Pons (tissue), 1 donor: ENCODE measurements around the gene SHMT1.
"Not testable (repeated sequence)": the region's sequence is repeated elsewhere in the genome, so short reads cannot be mapped to it uniquely, and the experiment has no call there.

Source experiments
- DNase-seq: peaks from one replicate; pipeline ENCODE4 v3.0.0-alpha.2; 2016; ENCODE audit warnings: low spot score

The SHMT1 gene

DNA sequence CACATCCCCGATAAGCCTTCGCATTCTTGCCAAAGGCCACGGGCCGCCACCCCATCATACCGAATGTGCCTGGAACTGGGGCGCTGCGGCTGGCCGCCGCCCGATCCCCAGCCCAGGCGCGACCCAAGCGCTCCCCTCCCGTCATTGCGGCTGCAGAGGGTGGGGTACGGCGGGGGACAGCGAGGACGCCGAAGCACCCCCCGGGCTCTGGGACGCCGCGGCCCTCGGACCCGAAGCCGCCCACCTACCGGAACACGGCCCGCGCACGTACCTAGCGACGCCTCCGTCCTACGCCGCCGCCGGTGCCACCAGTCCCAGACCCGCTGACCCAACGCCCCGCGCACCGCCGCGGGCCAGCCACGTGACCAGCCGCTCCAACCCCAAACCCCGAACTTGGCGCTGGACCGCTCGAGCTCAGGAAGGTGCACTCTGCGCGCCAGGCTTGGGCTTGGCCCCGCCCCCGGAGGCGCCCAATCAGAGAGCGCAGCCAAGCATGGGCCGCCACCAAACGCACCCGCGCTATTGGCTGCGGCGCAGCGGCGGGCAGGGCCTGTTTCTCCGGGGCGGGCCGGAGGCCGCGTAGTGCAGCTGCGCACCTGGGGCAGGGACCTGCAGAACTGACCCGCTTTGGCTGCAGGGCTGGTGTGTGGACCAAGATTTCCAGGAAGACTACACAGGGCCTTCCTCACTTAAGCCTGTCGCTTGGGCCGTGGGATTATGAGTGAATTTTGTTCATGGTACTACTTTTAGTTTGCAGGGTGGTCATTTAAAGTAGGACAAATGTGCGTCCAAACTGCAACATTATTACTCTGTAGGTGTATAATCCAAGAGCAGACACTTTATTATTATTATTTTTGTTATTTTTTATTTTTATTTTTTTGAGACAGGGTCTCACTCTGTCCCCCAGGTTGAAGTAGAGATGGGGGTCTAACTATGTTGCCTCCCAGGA, at the start of gene SHMT1:
Gene SHMT1 (minus strand): TSS at position 450 of the 949 bp plus-strand sequence. CDS start 7,569 bp downstream, outside the sequence.
- DNase-seq = peak; percentile 92

DNA sequence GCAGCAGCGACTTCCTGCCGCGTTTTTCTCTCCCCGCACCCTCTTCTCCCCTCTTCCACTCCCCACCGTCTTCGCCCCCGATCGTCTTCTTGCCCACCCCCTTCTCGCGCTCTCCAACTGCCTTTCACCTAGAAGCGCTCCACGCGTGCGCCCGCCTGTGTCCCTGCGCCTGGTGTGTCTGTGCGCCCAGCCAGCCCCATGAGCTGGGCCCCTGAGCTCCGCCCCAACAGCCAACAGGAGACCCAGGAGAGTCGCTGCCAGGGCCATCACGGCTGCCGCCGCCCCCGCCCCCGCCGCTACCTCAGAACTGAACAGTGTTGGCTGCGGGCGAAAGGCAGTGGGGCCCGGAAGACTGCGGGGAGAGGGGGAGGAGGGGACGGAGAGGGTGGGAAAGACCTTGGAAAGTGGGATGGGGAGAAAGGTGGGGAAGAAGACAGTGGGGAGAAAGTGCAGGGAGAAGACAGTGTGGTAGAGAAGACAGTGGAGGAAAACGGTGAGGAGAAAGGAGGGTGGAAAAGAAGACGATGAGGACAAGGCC, 48.7 kb upstream of the SHMT1 start:
- DNase-seq = not testable (repeated sequence)

DNA sequence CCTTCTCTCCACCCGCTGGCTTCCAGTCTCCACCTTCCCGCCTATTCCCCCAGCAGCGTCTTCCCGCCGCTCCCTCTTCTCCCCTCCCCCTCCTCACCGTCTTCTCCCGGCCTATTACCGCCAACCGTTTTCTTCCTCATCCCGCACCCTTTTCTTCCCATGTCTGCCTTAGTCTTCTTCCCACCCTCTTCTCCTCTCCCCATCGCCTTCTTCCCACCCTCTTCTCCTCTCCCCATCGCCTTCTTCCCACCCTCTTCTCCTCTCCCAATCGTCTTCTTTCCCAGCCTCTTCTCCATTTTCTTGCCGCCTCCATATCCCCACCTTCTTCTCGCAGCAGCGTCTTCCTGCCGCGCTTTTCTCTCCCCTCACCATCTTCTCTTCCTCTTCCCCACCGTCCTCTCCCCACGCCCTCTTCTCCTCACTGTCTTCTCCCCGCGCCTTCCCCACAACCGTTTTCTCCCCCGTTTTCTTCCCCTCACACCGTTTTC, 48.1 kb upstream of the SHMT1 start:
- DNase-seq = peak; percentile 1

DNA sequence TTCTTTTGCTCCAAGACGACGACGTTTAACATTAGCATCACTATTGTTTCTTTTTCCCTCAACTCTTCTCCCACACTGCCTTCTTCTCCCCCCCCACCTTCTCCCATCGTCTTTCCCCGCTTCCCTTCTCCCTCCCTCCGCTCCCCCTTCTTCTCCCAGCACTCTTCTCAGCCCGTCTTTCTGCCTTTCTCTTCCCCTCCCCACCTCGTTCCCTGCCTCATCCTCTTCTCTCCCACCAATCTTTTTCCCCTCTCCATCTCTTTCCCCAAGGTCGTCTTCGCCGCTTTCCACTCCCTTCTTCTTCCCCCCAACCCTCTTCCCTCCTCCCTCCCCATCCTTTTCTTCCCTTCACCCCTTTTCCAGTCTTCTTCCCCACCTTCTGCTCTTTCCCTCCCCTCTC, 47.4 kb upstream of the SHMT1 start:
- DNase-seq = not testable (repeated sequence)

DNA sequence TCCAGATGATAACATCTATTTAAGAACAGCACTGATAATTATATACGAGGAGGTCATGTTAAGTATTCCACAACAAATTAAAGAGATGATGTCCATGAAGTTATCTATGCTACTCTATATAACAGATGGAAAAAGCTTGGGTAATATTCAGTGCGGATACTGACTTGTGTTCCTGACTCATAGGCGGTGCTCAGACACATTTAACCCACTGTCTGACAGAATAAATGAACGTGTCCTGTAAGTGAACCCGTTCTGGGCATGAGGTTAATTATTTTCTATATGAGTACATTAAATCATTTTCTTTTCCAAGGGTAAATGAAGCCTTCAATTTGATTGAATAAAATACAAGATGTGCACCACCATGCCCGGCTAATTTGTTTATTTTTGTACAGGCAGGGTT, 46.0 kb upstream of the SHMT1 start:
- peak; percentile 3 for DNase-seq

DNA sequence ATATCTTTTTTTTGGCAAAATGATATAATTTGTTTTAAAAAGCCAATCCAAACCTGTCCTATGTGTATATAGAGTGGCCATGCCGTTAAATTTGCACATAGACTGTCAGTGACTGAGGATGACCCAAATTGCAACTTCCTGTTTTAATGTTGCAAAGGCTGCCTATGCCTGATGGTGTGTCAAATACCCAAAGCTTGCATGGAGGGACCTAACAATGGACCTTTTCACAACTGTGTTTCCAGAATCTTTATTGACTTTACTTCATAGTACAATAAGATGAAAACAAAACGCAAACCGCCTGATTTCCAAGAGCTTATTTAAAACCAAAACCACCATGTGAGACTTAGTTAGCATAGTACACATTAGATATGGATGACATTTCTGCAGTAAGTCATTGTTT, 45.6 kb upstream of the SHMT1 start:
- DNase-seq = peak; percentile 58

DNA sequence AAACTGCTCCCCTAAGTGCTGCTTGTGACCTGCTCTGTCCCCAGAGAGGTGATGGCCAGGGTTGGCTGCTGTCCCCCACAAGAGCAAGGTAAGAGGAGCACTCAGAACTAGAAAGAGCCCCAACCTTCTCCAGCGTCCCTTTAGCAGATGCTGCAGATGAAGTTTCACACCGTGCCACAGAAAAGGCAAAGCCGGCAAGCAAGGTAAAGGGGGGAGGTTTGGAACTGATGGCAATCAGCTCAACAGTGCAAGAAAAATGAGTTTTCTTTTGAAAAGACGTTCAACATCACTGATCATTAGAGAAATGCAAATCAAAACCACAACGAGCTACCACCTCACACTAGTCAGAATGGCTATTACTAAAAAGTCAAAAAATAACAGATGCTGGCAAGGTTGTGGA, 40.3 kb upstream of the SHMT1 start:
- not testable (repeated sequence) for DNase-seq

DNA sequence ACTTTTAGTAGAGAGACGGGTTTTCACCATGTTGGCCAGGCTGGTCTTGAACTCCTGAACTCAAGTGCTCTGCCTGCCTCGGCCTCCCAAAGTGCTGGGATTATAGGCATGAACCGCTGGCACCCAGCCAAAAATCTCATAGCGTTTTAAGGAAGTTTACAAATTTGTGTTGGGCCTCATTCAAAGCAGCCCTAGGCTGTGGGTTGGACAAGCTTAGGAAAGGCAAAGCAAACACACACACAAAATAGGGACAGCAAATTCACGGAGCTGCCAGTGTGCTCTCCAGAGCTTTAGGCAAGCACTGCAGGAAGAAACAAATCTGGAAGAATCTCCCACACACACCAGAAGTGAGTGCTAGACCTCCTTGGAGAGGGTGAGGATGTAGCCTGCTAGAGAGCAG, 39.8 kb upstream of the SHMT1 start:
- not testable (repeated sequence) for DNase-seq

DNA sequence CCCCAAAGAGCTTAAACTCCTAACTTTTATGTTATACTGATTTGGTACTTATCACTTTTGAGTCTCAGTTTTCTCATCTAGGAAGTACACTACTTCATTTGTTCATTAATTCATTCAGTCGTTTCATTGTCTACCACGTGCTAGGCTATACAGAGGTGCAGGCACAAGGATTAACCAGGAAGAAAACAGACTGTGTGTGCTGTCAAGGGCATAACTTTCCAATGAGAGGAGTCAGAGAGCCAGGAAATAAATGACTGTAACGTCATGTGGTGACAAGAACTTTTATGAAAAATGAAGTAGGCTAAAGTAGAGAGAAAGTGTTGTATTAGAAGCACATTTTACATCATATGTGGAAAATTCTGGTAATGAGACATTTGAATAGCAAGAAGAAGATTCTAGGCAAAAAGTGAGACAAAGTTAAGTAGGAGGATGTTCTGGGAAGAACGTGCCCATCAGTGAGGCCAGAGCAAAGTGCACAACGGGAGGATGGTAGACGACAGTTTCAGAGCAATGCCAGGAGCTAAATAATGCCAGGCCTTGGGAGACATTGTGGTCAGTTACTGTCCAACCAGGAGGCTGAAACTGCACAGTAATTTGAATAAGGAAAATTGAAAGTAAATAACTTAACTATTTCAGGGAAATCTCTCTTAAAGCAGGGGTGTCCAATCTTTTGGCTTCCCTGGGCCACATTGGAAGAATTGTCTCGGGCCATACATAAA, 38.7 kb upstream of the SHMT1 start:
- not testable (repeated sequence) for DNase-seq

DNA sequence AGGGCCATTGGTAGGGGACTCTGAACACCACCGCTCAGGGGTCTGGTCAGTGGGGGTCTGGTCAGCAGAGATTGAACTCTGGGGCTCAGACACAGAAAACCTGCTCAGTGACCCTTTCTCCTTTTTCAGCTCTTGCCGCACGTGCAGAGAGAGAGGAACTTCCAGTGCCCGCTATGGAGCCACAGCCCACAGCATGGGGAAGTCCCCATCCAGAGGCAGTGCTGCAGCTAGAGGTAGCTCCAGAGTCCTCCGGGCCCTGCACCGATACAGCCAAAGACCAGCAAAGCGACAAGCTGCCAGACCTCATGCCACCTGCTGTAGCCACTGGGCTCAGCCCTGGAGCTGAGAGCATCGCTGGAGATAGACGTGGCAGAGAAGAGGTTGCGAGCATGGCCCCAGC, 25.4 kb upstream of the SHMT1 start:
- DNase-seq = not testable (repeated sequence)

DNA sequence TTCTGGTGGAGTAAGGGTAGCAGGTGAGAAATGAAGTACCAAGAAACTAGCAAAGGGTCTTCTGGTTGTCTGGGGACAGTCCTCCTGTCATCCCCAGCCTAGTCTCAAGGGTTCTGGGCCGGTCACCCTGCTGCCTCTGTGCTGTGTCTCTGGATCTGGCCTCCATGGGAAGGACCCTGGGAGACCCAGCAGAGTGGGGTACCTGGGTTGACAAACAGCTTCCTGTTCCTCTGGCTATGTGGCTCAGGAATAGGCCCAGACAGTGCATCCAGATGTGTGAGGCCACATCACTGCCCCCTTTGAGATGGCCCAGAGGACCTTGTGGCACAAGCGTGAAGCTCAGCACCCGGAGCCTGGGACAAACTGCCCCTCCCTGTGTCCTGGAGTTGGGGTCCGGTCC, 24.9 kb upstream of the SHMT1 start:
- not testable (repeated sequence) for DNase-seq

DNA sequence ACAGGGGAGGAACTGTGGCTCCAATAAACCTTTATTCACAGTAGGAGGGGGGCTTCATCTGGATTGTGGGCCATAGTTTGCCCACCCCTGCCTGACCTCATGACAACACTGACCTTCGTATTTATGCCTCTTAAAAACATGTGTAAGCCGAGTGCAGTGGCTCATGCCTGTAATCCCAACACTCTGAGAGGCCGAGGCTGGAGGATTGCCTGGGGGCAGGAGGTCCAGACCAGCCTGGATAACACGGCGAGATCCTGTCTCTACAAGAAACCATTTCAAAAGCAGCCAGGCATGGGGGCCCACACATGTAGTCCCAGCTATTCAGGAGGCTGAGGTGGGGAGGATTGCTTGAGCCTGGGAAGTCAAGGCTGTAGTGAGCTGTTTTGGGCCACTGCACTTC, 24.2 kb upstream of the SHMT1 start:
- DNase-seq = not testable (repeated sequence)

DNA sequence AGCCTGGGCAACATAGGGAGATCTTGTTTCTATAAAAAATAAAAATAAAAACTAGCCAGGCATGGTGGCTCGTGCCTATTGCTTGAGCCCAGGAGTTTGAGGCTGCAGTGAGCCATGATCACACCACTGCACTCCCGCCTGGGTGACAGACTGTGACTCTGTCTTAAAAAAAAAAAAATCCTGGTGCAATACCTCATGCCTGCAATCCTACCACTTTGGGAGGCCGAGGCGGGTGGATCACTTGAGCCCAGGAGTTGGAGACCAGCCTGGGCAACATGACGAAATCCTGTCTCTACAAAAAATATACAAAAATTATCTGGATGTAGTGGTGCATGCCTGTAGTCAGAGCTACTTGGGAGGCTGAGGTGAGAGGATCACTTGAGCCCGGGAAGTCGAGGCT, 20.9 kb upstream of the SHMT1 start:
- not testable (repeated sequence) for DNase-seq

DNA sequence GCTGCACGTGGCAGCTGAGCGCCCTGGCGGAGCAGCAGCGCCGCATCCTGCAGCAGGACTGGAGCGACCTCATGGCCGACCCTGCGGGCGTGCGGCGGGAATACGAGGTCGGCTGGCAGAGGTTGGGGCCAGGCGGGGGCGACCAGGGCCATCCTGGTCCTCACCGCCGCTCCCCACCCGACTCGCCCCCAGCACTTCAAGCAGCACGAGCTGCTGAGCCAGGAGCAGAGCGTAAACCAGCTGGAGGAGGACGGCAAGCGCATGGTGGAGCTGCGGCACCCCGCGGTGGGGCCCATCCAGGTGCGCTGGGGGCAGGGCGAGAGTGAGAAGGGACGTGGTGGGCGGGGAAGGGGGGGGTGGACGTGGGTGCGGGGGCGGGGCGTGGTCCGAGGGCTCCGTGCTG, 19.7 kb upstream of the SHMT1 start:
- not testable (repeated sequence) for DNase-seq

DNA sequence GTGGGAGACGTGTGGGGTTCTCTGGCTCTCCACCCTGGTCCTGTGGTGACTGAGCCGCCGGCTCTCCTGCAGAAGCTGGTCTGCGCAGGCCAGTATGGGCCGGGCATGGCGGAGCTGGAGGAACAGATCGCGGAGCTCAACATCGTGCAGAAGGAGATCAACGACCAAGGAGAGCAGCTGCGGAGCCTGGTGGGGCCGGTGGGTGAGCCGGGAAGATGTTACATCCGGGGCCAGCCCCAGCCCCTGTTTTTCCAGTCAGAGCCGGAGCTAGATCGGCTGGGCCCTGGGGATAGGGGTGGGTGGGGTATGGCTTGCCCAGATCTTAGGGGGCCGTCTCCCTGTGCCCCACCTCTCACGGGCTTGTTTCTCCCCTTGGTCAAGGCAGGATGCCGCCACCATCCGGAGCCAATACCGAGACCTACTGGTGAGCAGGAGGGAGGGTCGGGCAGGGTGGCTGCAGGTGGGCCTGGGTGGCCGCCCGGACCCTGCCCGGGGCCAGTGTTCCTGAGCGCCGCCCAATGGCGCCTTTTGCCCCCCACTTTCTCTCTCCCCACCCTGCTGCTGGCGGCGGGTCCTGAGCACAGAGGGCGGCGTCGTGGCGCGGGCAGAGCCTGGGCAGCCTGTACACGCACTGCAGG, 19.2 kb upstream of the SHMT1 start:
- DNase-seq = no peak

DNA sequence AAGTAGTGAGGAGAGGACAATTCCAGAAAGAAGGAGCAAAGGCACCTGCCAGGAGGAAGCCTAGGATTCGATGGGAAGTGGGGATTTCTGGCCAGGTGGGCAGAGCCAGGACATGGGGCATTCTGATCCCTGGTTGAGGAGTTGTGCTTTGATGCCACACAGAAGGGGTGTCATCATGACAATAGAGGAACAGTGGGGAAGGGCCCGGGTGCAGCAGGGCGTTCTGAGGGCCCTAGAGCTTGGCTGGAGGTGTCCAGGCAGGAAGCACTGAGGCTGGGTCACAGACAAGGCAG, 18.5 kb upstream of the SHMT1 start:
- no peak for DNase-seq

DNA sequence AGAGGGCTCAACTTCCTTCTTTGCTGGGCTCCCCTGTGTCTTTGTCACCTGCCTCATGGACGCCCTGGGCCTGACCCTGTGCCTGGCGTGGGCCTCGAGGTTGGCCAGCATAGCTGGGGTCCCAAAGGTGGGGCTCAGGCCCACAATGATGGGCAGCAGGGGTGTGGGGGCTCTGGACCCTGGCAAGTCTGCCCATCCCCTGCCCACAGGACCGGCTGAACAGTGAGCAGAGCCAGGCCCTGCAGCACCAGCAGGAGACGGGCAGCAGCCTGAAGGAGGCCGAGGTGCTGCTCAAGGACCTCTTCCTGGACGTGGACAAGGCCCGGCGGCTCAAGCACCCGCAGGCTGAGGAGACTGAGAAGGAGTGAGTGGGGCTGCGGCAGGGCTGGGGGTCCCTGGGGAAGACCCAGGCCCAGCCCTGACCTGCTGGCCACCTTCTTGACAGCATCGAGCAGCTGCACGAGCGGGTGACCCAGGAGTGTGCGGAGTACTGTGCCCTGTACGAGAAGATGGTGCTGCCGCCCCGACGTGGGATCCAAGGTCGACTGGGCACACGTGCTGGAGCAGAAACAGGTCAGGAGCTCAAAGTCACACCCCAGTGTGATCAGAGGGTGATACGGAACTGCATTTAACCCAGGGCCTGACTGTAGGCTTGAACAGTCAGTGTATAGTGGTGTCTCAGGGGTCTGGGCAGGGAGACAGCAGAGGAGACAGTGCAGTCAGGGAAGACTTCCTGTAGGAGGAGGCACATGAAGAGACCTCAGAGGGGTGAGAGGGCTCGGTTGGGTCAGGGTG, 18.0 kb upstream of the SHMT1 start:
- DNase-seq = no peak

DNA sequence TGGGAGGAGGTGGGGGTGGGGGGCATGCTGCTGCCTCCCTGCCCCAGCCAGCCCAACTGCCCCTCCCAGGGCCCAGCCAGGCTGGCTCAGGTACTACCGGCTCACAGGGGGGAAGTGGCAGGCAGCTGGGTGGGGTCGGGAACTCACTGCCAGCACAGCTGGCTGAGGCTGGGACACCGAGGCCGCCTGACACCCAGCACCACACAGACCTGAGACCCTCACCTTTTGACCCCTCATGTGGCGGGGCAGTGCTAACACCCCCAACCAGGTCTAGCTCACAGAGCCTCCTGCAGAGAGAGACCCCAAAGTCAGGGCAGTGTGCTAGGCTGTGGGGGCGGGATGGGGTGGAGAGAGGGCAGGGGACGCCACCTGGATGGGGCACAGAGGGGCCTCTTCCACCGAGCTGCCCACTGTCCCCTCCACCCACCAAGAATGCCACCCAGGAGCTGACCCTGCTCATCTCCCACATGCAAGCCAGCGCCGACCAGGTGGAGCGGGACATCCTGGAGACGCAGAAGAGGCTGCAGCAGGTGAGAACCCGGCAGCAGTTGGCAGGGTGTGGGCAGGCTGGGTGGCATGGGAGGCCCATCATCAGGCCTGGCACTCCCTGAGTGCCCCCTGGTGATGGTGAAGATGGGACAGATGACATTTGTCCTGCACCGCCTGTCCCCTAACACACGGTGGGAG, 17.3 kb upstream of the SHMT1 start:
- DNase-seq = no peak

DNA sequence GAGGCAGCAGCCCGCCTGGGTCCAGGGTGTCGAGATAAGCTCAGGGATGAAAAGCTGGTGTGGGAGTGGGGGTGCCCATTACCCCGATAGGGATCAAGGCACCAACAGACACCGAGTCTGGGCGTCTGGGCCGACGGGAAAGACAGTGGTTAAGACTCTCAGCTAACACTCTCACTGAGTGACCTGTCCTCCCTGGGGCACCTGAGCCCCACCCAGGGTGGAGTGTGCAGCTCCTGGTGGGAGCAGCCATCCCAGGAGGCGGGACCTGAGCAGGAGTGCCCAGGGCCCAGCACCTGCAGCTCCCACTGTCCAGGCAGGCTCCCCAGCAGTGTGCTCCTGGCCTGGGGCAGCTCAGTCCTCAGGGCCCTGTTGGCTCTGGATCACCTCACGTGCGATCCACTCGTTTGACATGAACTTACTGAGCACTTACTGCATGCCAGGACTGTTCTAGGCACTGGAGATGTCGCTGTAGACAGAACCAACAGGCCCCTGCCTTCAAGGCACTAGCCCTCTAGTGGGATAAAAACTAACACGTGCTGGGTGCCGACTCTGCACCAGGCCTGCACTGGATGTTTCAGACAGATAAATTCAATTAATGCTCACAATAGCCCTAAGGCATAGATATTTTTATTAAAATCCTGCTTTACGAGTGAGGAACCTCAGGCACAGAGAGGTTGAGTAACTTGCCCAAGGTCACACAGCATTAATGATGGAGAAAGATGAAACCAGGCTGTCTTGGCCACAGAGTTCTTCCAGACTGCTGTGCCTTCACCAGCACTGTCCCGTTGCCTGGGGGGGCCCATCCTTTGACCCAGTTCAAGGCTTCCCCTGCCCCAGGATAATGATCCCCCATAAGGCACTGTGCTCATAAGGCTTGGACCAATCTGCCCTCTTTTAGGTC, 16.1 kb upstream of the SHMT1 start:
- DNase-seq = no peak

DNA sequence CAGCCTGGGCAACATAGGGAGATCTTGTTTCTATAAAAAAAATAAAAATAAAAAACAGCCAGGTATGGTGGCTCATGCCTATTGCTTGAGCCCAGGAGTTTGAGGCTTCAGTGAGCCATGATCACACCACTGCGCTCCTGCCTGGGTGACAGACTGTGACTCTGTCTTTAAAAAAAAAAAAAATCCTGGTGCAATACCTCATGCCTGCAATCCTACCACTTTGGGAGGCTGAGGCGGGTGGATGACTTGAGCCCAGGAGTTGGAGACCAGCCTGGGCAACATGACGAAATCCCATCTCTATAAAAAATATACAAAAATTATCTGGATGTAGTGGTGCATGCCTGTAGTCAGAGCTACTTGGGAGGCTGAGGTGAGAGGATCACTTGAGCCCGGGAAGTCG, 15.3 kb upstream of the SHMT1 start:
- not testable (repeated sequence) for DNase-seq
